Suprapubic skin (tissue), 4 donors: Measurements from ENCODE around the gene TEKTIP1. TPM values are rescaled to one million over a fixed set of nuclear protein-coding genes. Genes with fewer than 3 reads are reported as not detected.
"Not testable (repeated sequence)": the region's sequence is repeated elsewhere in the genome, so short reads cannot be mapped to it uniquely, and the experiment has no call there.

Experiments
- DNase-seq, 2 donors: peaks; one replicate each; pipeline ENCODE4 v3.0.0-alpha.2; 2019; ENCODE audit warnings: low spot score in 2 of 2
- H3K27ac ChIP-seq: fragments of 200-600 bp; sonication (generic); one replicate; pipeline ENCODE4 v1.5.1; 2019
- H3K27me3 ChIP-seq: fragments of 200-600 bp; sonication (generic); one replicate; pipeline ENCODE4 v1.5.1; 2019
- H3K36me3 ChIP-seq: fragments of 200-600 bp; sonication (generic); one replicate; pipeline ENCODE4 v1.5.1; 2019
- H3K4me1 ChIP-seq: fragments of 200-600 bp; sonication (generic); one replicate; pipeline ENCODE4 v1.5.1; 2019
- H3K4me3 ChIP-seq: fragments of 200-600 bp; sonication (generic); one replicate; pipeline ENCODE4 v1.5.1; 2019; ENCODE audit warnings: mild to moderate bottlenecking
- H3K9me3 ChIP-seq: fragments of 200-600 bp; sonication (generic); one replicate; pipeline ENCODE4 v1.5.1; 2019
- CTCF ChIP-seq, 2 donors: fragments of 200-600 bp in 1 of 2; fragments of 450-650 bp in 1 of 2; sonication (generic) in 1 of 2; IDR thresholded peaks; one replicate each; pipeline ENCODE4 v1.5.1; 2016 to 2019; ENCODE audit warnings: antibody characterized with exemption in 2 of 2, mild to moderate bottlenecking in 1 of 2, moderate library complexity in 1 of 2
- EP300 ChIP-seq: sonication (generic); formaldehyde crosslinking; IDR thresholded peaks from one replicate; pipeline ENCODE4 v1.6.1; 2017; ENCODE audit warnings: antibody characterized with exemption
- POLR2A ChIP-seq, 2 donors: fragments of 450-650 bp; IDR thresholded peaks; one replicate each; pipeline ENCODE4 v1.6.1; 2017; ENCODE audit warnings: antibody characterized with exemption in 2 of 2, mild to moderate bottlenecking in 2 of 2, moderate library complexity in 2 of 2
- POLR2AphosphoS5 ChIP-seq, 3 donors: sonication (generic); formaldehyde crosslinking; IDR thresholded peaks; one replicate each; pipeline ENCODE4 v1.6.1; 2017; ENCODE audit warnings: antibody characterized with exemption in 3 of 3
- WGBS: methylation state at CpG from one replicate; pipeline ENCODE4 v1.1.5; 2018; 5-methylcytosine and 5-hydroxymethylcytosine counted together
- total RNA-seq, 4 donors: library from RNA; depleted of rRNA; stranded (reverse); fragments of >200 nt; gene quantifications; one replicate each; pipeline ENCODE4 v1.1.0, GENCODE V29; 2016

The TEKTIP1 gene
- total RNA-seq, 4 donors from 2014 or later, result 2.4 to 5.2 TPM; not detected in 2

DNA sequence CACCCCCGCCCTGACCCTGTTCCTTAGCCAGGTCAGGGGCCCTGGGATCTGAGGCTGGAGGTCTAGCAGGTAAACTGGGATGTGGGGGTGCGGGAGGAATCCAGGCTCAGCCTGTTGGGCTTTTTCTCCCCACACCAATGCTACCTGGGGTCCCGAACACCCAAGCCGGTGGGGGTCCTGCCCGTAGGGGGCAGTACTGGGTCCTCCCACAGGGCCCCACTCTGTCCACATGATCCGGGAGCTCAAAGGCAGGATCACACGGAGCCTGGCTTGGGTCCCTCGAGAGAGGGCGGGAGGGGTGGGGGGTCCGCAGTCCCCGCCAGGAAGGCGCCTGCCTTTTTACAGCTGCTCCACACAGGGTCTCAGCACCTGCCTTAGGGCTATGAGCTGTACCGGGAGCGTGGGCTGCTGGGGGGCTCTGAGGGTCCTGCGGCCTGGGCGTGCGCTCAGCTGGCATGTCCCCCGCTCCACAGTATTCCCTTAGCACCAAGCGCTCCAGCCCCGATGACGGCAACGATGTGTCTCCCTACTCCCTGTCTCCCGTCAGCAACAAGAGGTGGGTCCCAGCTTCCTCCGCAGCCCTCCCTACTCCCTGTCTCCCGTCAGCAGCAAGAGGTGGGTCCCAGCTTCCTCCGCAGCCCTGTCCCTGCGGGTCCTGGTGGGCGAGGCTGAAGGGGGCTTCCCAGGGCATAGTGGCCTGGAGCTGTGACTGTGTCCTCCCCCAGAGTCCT lies 12.3 kb upstream of the TEKTIP1 start:
- Histone ChIP-seq H3K4me1 (no peaks in the 10 kb centered on the region), H3K27me3 (no peaks in the 10 kb centered on the region), H3K4me3 (no peak overlapping the region), H3K36me3 (peaks cover 76% of the 10 kb centered on the region), H3K9me3 (no peaks in the 10 kb centered on the region), H3K27ac (no peak overlapping the region)
- peak in 1 of 2 donors; percentile 50 for DNase-seq
- 76% methylated on average over 5 of the region's 28 CpGs for WGBS
- TF ChIP-seq EP300, result no peak
- TF ChIP-seq CTCF (IDR thresholded peaks at IDR 0.05), result no peak
- no peak for TF ChIP-seq POLR2AphosphoS5 (IDR thresholded peaks at IDR 0.05)

DNA sequence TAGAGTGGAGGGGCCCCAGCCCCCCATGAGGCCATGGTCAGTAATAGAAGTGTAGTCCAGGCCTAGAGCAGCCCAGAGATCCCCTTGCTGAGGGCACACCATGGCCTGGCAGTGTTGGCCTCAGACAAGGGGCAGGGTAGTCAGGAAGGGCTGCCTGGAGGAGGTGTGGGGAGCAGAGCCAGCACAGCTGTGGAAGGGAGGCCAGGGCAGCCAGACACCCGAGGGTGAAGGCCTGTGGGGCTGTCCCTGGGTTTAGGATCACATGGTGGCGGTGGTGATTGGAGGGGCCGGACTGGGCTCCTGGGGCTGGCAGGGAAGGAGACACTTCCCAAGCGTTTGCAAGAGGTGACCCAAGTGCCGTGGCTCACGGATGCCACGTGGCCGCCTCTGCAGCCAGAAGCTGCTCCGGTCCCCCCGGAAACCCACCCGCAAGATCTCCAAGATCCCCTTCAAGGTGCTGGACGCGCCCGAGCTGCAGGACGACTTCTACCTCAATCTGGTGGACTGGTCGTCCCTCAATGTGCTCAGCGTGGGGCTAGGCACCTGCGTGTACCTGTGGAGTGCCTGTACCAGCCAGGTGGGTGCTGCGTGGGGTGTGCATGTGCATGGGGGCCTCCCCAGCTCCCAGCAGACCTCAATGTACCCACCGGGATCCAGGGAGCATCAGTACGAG lies 11.6 kb upstream of the TEKTIP1 start:
- Histone ChIP-seq H3K4me1 (no peaks in the 10 kb centered on the region), H3K9me3 (no peaks in the 10 kb centered on the region), H3K36me3 (peaks cover 79% of the 10 kb centered on the region), H3K27ac (no peak overlapping the region), H3K27me3 (no peaks in the 10 kb centered on the region), H3K4me3 (no peak overlapping the region)
- 96% methylated on average over 6 of the region's 21 CpGs for WGBS
- TF ChIP-seq POLR2AphosphoS5 (IDR thresholded peaks at IDR 0.05), result no peak
- no peak for TF ChIP-seq POLR2A (IDR thresholded peaks at IDR 0.05)
- no peak for TF ChIP-seq EP300
- no peak for TF ChIP-seq CTCF (IDR thresholded peaks at IDR 0.05)
- DNase-seq, result no peak

- Histone ChIP-seq H3K4me1 (no peaks in the 10 kb centered on the region), H3K27me3 (no peaks in the 10 kb centered on the region), H3K9me3 (no peaks in the 10 kb centered on the region), H3K27ac (no peak overlapping the region), H3K36me3 (peaks cover 79% of the 10 kb centered on the region), H3K4me3 (no peak overlapping the region)
- WGBS, result 100% methylated on average over 4 of the region's 14 CpGs
- TF ChIP-seq CTCF (IDR thresholded peaks at IDR 0.05), result no peak
- TF ChIP-seq EP300, result no peak
- TF ChIP-seq POLR2A (IDR thresholded peaks at IDR 0.05), result no peak
- TF ChIP-seq POLR2AphosphoS5 (IDR thresholded peaks at IDR 0.05), result no peak
- DNase-seq, result no peak
Observed at GRCh38 chr19:3528080-3528479, 10.9 kb upstream of the TEKTIP1 start.

DNA sequence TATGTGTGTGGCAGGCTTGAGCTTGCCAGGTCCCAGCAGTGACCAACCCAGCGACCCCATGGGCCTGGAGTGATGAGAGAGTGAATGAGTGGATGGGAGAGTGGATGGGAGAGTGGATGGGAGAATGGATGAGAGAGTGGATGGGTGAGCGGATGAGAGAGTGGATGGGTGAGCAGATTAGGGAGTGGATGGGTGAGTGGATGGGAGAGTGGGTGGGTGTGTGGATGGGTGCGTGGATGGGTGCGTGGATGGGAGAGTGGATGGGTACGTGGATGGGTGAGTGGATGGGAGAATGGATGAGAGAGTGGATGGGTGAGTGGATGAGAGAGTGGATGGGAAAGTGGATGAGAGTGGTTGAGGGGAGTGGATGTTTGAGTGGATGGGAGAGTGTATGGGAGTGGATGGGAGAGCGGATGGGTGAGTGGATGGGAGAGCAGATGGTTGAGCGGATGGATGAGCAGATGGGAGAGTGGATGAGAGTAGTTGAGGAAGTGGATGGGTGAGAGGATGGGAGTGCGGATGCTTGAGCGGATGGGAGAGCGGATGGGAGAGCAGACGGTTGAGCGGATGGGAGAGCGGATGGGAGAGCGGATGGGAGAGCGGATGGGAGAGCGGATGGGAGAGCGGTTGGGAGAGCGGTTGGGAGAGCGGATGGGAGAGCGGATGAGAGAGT lies 10.3 kb upstream of the TEKTIP1 start:
- Histone ChIP-seq H3K4me3 (no peak overlapping the region), H3K27ac (no peak overlapping the region), H3K4me1 (no peaks in the 10 kb centered on the region), H3K9me3 (no peaks in the 10 kb centered on the region), H3K27me3 (no peaks in the 10 kb centered on the region), H3K36me3 (peaks cover 79% of the 10 kb centered on the region)
- DNase-seq, result no peak
- 90% methylated on average over 20 of the region's 20 CpGs for WGBS
- TF ChIP-seq EP300 (no peak), POLR2A (IDR thresholded peaks at IDR 0.05) (no peak), CTCF (IDR thresholded peaks at IDR 0.05) (no peak), POLR2AphosphoS5 (IDR thresholded peaks at IDR 0.05) (no peak)

DNA sequence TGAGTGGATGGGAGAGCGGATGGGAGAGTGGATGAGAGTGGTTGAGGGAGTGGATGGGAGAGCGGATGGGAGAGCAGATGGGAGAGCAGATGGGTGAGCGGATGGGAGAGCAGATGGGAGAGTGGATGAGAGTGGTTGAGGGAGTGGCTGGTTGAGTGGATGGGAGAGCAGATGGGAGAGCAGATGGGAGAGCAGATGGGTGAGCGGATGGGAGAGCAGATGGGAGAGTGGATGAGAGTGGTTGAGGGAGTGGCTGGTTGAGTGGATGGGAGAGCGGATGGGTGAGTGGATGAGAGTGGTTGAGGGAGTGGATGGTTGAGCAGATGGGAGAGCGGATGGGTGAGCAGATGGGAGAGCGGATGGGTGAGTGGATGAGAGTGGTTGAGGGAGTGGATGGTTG lies 9.7 kb upstream of the TEKTIP1 start:
- H3K36me3 ChIP-seq, result peaks cover 79% of the 10 kb centered on the region
- not testable (repeated sequence) for H3K9me3 ChIP-seq, H3K4me3 ChIP-seq, H3K4me1 ChIP-seq, H3K27me3 ChIP-seq, DNase-seq, H3K27ac ChIP-seq
- 90% methylated on average over 7 of the region's 7 CpGs for WGBS
